Stimulated activated CD4-positive, alpha-beta T cell treated with anti-CD3 and anti-CD28 coated beads, Interleukin-1b, Interleukin-23, amount 100 ng/mL, for 24 hours (primary cell): ENCODE data around the gene RMP24.

Source experiments
- DNase-seq, 4 experiments: peaks; one replicate each; pipeline ENCODE4 v3.0.0-alpha.2; 2020; ENCODE audit warnings: low read depth in 4 of 4, low spot score in 1 of 4

The RMP24 gene

GRCh38 chr18:36028859-36029258, 56.4 kb downstream of the RMP24 start:
- no peak for DNase-seq
